GM15510 (cell line): Measurements from ENCODE around the gene MYF6.

Experiments used
- POLR2A ChIP-seq: IDR thresholded peaks from 3 replicates; pipeline ENCODE4 v1.6.1; 2011; ENCODE audit warnings: borderline replicate concordance; ENCODE audit not compliant: insufficient read length; ENCODE audit errors: extremely low read depth

Gene MYF6

DNA sequence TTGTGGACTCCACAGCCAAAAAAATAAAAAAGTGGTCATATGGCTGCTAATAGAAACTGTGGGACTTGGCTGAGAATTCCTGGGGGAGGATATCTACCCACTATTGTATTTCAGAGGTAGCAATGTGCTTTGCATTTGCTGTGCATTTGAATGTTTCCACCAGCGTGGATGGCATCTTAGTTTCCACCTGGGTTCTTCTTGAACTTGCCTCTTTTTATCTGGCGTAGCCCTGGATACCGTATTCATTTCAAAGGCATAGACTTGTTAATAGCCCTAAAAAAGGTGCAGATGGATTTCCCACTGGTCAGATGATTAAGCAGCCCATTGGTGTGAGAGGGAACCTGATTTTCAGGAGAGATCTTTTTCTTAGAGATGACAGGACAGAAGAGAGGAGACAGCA, 7.4 kb downstream of the MYF6 start:
- TF ChIP-seq POLR2A: no peak

DNA sequence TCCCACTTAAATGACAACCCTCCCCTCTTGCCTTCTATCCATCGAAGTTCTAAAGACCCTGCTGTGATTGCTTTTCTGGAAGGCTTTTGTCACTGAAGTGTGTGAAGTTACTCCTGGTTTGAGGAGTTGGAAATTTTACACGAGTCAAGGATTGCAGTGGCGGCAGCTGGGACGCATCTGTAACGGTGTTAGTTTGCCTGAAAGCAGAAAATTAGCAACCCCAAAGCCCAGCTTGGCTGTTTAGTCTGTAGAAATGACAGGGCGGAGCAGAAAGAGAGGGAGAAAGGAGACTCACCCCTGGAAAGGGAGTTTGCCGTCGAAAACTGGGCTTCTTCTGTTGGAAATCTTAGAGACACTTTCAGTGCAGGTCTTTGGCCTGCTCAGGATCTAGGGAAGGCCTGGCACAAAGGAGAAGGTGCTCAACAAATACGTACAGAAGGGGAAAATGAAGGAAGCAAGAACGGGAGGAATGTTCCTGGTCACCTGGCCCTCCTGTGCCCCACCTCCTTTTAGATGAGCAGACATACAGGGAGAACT, 8.3 kb downstream of the MYF6 start:
- TF ChIP-seq POLR2A: no peak

DNA sequence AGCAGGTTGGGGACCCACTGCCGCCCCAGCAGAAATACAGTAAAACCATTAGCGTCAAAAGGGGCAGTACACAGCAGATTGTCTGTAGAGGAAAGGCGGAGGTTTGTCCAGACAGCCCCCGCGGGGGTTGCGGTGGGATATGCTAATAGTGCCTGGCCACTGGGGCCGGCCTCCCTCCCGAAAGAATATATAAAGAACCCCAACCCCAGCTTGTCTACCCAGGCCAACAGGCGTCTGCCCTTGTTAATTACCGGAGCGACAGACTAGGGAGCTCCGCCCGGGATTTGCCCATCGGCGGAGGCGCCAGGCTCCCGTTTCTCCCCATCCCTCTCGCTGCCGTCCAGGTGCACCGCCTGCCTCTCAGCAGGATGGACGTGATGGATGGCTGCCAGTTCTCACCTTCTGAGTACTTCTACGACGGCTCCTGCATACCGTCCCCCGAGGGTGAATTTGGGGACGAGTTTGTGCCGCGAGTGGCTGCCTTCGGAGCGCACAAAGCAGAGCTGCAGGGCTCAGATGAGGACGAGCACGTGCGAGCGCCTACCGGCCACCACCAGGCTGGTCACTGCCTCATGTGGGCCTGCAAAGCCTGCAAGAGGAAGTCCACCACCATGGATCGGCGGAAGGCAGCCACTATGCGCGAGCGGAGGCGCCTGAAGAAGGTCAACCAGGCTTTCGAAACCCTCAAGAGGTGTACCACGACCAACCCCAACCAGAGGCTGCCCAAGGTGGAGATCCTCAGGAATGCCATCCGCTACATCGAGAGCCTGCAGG, 9.4 kb downstream of the MYF6 start, which contains the start of gene MYF5:
MYF5 (plus strand) TSS at position 217 of the 774 bp plus-strand sequence; CDS start at position 369, 152 bp downstream.
- TF ChIP-seq POLR2A: no peak

DNA sequence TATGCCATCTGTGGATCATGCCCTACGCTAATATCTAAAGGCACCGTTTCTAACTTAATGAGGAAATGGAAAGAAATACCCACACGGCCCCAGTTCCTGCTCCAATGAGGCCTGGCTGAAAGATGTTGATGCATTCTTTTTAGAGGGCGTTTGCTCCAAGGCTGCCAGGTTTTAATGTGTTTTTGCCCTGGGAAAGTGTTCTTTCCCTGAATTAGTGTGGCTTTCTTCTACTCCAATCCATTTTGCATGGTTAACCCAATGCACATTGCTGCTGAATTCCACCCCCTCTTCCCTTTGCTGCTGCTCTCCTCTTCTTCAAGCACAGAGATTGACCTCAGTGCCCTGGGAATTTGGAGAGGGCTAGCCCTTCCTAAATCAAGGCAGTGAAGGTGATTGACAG, 10.4 kb downstream of the MYF6 start:
- no peak for TF ChIP-seq POLR2A

DNA sequence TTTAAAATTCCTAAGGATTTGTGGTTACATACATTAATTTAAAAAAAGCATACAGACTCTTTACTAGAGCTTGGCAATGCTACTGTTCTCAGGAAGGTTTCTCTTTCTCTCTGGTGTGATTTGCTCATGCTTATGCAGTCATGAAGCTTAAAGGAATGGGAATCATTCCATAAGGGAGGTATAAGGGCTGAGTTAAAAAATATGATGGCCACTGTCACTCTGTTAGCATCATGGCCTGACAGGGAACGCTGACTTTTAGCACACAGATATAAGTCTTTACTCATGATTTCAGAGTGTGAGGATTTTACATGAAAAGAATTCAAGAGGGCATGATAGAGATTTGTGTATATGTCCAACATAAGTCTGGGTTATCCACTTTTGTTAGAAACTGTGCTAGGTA, 13.1 kb downstream of the MYF6 start:
- TF ChIP-seq POLR2A: no peak

DNA sequence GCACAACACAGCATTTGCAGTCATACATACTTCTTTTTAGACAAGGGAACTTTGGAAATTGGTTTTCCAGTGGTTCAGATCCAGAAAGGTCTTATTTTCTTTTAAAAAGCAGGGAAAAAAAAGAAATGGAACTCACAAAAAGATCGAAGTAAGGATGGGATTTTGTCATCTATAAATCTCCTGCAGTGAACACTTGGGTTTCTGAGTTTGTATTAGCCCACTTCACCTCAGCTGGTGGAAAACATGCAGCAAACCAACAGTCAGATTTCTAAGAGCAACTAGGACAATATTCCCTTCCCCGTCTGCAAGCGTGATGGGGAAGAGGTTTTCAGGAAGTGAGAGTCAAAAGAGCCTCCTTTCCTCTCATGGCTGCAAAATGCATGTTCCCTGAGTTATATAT, 13.9 kb downstream of the MYF6 start:
- TF ChIP-seq POLR2A: no peak

DNA sequence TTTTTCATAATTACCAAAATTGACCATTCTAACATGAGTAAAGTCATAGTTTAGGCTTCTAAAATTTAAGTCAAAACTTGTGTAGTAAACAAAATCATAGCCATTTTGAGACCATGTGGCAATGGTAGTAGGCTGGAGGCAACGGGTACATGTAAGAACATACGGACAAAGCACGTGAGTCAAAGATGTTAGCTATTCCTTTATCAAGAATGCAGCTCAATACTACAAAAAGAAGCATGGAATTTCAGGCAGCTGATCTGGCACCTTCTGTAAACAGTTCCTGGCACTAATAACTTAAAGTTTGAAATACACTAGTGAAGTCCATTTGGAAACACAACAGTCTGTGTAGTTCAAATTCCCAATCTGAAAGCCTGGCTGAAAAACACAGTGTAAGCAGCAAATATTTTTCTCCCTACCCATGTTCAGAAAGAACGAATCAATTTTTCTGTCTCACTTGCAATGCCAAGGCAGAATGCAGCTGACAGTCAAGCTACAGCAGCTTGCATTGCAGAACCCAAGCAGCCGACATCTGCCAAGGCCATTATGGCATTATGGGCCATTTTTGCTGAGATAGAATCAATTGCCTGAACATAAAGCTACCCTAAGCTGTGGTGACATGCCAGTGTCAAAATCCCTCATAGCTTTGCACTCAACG, 38.5 kb downstream of the MYF6 start:
- TF ChIP-seq POLR2A: no peak

DNA sequence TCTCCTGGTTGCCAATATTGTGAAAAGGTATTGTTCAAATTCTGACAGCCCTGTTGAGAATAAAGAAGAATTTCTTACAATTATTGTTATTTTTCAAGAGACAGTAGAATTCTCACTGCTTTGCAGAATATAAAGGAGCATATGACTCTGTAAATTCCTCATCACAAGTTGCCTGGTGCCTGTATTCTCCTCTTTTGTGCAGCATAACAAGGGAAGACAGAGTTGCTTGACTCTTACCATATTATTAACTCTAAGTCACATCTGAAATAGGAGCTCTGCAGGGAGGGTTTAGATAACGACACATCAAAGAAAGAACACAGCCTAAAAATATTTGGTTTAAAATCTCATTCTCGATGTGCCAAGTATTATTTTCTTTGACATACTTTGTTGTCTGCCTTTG, 40.4 kb downstream of the MYF6 start:
- TF ChIP-seq POLR2A: no peak

DNA sequence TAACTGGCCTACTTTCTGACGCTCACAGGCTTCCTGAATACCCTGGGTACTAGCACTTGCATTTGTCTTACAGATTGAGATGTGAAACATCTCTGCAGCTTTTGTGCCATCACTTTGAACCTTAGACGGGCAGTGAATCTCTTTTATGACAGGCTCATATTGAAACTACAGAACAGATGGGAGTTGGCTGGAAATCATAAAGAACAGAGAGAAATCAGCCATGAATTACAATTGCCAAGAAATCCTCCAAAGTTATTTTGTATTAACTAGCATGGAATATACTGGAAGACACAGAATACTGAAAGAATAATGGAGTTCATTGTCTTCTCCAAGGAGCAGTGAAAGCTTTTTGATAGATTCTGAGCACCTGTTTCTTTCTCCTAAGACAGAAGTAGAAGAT, 42.0 kb downstream of the MYF6 start:
- no peak for TF ChIP-seq POLR2A

DNA sequence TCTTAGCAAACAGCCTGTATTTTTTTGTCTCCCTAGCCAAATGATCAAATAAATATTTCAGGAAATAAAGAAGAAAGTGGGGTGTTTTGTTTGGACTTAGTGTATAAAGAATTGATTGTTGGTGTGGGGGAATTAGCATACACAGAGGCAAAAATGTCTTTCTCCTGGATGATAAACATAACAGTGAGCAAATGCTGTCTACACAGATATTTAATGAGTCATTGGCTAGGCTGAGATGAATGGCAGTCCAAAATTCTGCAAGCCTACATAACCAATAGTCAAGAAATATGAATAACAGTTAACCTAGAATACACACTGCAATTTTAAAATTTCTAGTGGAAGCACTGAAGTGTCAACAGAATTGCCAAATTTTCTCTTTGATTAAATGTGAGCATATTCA, 45.0 kb downstream of the MYF6 start:
- no peak for TF ChIP-seq POLR2A

DNA sequence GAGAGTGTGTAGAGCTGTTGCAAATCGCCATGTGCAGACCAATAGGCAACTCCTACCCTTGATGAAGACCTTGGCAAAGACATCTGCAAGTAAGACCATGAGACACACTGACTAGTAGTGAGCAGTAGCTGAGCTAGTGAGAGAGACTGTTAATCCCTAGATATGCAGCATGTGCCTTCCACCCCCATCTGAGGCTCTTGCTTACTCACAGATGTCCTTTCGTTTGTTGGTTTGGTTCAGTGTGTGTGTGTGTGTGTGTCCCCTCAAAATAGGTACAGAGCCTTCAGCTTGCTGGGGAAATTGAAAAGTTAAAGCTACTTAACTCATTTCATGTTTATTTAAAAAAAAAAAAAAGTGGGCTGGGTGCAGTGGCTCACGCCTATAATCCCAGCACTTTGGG, 46.8 kb downstream of the MYF6 start:
- TF ChIP-seq POLR2A: no peak

DNA sequence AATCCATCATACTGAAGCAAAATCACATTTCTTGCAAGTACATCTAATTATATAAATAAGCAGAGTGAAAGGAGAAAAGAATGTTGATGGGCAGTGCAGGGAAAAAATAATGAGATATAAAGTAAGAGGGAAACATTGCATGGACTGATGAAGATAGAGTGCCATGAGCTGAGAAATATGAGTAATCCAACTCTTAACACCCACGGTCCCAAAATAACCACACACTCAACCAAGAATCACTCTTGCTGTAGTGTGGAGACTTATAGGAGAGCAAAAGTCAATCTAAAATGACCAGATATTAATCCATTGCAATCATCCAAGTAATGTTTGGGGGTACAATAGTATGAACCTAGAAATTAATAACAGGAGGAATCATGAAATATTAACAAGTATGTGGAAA, 49.4 kb downstream of the MYF6 start:
- TF ChIP-seq POLR2A: no peak
